NCI-H460 (cell line): ENCODE results near the gene OR52W1. TPM values are rescaled to one million over a fixed set of nuclear protein-coding genes. Genes with fewer than 3 reads are reported as not detected.
"Not testable (repeated sequence)": the region's sequence is repeated elsewhere in the genome, so short reads cannot be mapped to it uniquely, and the experiment has no call there.

Experiments
- DNase-seq: peaks from one replicate; pipeline ENCODE4 v3.0.0-alpha.2; 2016; ENCODE audit warnings: low read depth; ENCODE audit errors: extremely low read depth
- total RNA-seq: library from RNA; depleted of rRNA; stranded (reverse); fragments of >200 nt; shearing (Covaris generic); gene quantifications from 2 replicates; pipeline ENCODE4 v1.2.3, GENCODE V29; 2014

OR52W1 gene
- total RNA-seq, 1 experiment from 2014 or later, result not detected

DNA sequence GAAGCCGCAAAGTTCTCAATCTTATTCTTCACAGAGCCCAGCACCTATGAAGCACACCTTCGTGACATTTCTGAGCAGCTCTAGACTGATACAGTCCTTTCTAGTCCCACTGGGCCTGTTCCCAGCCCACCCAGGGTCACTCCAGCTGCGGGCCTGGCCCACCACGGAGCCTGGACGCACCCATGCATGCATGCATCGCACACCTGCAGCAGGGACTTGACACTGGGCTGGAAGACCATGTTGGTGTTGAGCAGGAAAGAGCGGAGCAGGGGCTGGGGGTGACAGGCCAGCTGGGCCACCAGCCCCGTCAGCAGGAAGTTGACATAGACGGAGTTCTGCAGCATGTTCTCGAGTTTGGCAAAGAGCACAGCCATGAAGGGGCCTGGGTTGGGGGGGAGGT lies 15.5 kb downstream of the OR52W1 start:
- no peak for DNase-seq

DNA sequence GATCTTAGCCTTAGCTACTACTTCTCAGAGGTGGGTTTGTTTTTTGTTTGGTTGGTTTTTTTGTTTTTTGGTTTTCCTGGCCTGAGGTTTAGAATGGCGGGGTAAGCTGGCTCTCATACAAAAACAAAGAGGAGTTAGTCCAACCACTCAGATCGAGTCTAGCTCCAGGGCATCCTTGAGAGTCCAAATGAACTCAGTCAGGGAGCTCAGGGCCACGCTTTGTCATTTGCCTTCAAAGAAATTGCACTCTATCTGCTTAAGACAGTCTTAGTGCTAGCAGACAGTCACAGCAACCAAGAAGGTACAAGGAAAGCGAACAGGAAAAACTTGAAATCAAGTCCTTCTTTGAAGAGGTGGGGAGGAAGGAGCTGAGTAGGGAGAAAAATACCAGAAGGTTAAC lies 17.5 kb downstream of the OR52W1 start:
- no peak for DNase-seq

DNA sequence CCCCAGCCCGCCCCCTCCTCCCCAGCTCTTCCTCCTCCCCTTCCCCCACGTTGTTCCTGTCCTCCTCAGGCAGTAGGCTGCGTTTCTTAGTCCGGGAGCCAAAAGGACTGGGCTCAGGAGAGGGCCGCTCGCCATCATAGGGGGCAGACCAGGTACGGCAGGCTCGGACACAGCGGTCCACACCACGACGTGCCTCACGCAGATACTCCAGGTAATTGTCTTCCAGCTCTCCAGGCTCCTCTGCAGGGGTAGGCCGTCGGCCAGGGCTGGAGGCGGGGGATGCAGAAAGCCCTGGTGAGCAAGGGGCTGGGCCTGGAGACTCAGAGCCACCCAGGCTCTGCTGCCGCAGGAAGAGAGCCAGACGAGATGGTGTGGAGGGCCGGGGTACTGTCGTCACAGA lies 18.7 kb downstream of the OR52W1 start:
- no peak for DNase-seq

GRCh38 chr11:6219359-6219758 lies 20.3 kb downstream of the OR52W1 start:
- DNase-seq, result no peak

- DNase-seq, result no peak
These were observed 24.8 kb downstream of the OR52W1 start for GRCh38 chr11:6223854-6224253.

- DNase-seq, result no peak
These were observed 25.4 kb downstream of the OR52W1 start for GRCh38 chr11:6224421-6224820.

- DNase-seq, result no peak
These were observed 26.0 kb downstream of the OR52W1 start for GRCh38 chr11:6225024-6225423.

DNA sequence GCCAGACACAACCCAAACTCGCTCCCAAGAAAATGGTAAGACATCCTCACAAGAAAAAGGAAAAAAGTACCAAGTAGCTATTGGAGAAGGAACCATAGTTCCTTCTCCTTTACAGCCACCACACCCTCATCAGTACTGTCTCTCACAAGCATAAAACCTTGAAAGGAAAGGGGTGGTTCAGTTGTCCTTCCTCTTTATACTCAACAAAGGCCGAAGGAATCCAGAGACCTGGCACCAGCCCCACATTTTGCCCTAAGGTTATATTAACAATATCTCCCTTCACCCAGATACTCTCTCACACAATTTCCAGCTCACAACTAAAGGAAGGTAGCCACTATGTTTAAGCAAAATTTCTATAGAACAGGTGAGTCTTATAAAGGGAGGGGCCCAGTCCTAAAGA lies 26.9 kb downstream of the OR52W1 start:
- DNase-seq, result no peak

GRCh38 chr11:6228520-6228919 lies 29.5 kb downstream of the OR52W1 start:
- no peak for DNase-seq

DNA sequence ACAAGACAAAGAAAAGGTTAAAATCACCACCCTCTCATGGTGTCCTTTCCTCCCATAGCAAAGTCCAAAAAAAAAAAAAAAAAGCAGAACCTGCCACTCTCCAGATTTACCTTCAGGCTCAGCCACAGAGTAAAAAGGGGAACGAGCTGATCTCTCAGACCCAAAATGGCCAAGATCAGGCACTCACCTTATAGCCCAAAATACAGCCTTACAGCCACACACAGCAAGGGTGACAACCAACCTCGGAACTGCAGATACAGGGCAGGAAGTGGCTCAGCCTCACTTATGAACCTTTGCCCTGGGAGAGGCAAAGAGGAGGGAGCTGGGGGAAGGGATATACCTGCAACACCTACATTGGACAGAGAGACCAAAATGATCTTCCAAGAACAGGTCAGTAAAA lies 30.9 kb downstream of the OR52W1 start:
- DNase-seq, result no peak

DNA sequence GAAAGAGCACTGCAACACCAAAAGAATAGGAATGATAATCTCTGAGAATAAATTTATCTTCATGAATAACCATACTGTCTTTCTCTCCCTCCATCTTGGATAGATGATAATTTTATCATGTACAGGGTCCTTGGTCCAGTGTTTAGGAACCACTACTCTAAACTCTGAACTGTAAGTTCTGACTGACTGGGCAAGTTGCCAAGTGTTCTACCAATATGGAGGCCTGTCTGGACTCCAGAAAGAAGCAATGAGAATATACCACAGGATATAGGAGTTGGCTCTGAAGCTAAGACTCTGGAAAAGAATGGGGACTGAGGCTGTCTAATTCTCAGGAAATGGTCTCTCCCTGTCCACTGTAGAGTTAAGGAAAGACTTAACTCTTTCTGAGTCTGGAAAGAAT lies 33.9 kb downstream of the OR52W1 start:
- no peak for DNase-seq

- no peak for DNase-seq
These were observed 35.0 kb downstream of the OR52W1 start for GRCh38 chr11:6233984-6234386.

GRCh38 chr11:6234387-6235107 lies 35.5 kb downstream of the OR52W1 start, which contains the start of gene FHIP1B:
Gene FHIP1B (minus strand): TSS chr11:6234636. CDS start chr11:6224516, 10,120 bp downstream.
- peak; percentile 98 for DNase-seq

DNA sequence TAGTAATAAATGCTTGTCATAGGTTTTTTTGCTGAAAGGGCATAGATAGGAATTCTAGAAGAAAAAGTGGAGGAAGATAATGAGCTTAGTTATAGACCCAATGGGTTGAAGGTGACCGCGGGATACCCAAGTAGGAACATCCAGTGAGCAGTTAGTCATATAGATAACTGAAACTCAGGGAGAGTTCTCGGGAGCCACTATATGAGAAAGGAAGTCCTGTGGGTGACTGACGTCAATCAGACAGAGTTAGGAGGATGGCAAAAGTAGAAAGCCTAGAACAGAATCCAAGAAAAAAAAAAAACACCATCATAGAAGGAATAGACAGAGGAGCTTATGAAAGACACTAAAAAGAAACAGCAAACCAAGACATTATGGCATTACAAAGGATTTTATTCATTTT lies 38.2 kb downstream of the OR52W1 start:
- DNase-seq, result no peak

DNA sequence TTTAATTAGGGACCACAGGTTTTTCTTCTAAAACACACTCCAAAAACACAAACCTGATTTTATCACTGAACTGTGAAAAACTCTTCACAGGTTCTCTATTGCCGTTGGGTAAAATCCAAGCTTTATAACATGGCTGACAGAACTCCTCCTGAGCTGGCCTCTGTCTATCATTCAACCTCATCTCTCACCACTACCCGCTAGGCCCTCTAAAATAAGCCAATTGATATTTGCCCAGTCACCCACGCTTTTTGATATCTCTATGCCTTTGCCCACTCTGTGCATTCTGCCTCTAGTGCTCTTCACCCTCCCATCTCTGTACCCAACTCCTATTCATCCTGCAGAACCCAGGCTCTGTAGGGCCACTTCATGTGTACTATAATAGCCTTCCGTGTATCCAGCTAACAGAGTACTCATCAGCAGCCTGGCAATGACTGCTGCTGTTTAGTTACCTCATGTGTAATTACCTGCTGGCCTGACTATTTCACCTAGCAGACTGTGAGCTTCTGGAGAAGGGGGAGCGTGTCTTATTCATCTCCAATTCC lies 38.8 kb downstream of the OR52W1 start:
- no peak for DNase-seq

DNA sequence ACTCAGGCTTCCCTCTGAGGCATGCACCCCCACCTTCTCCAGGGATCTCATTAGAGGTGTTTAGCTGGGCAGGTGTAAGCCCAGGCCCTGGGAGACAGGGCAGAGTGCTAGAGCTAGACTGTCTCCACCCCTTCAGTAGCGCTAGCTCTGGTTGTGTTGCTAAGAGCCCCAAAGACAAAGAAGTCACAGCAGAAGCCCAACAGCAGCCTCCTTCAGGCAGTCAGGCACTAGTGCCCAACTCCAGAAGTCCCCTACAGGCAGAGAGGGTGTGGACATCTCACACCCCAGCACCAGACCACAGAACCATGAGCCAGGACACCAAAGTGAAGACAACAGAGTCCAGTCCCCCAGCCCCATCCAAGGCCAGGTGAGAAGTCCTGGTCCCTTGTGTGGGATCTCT lies 39.9 kb downstream of the OR52W1 start, which contains the start of gene CNGA4:
CNGA4 (plus strand) TSS at position 188 of the 400 bp plus-strand sequence; CDS start at position 306, 118 bp downstream.
- no peak for DNase-seq

DNA sequence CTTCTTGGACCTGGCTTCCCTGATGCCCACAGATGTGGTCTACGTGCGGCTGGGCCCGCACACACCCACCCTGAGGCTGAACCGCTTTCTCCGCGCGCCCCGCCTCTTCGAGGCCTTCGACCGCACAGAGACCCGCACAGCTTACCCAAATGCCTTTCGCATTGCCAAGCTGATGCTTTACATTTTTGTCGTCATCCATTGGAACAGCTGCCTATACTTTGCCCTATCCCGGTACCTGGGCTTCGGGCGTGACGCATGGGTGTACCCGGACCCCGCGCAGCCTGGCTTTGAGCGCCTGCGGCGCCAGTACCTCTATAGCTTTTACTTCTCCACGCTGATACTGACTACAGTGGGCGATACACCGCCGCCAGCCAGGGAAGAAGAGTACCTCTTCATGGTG lies 41.1 kb downstream of the OR52W1 start:
- no peak for DNase-seq

GRCh38 chr11:6240781-6241180 lies 41.8 kb downstream of the OR52W1 start:
- no peak for DNase-seq

DNA sequence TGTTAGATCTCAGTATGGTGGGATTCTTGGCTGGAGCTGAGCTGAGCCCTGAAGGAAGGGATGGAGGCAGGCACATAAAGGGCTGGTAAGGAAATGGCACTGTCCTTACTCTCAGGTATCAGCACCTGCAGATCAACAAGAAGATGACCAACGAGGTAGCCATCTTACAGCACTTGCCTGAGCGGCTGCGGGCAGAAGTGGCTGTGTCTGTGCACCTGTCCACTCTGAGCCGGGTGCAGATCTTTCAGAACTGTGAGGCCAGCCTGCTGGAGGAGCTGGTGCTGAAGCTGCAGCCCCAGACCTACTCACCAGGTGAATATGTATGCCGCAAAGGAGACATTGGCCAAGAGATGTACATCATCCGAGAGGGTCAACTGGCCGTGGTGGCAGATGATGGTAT lies 42.3 kb downstream of the OR52W1 start:
- no peak for DNase-seq

DNA sequence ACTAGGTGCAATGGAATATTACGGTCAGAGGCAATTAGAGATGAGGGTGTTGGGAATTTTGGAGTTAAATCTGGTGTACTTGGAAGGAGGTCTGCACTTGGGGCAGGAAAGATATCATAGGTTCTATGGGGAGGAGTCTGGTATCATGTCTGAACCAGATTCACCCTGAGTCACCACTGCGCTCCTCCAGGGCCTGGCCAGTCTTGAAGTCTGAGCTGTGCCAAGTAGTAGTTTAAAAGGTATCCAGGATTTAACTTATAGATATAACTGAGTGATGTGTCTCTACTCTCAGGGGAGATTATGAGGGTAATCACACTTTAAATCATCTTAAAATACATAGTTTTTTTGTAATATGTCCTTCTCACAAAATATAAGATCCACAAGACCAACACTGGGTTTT lies 46.5 kb downstream of the OR52W1 start:
- DNase-seq, result no peak

DNA sequence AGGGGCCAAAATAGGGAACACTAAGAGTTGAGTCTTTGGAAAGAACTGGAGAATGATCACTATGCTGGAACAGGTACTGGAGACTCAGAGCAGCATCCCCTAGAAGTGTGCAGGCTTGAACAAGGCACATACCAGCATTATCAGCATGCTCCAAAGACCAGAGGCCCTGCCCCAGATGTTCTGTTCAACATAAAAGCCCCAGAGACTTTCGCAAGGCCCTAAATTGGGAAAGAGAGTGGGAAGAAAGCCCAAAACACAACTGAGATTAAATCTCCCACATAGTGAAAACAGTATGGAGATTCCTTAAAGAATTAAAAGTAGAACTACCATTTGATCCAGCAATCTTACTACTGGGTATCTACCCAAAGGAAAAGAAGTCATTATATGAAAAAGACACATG lies 49.2 kb downstream of the OR52W1 start:
- DNase-seq, result no peak

- not testable (repeated sequence) for DNase-seq
These were observed 49.9 kb downstream of the OR52W1 start for GRCh38 chr11:6248897-6249296.
